Nephron progenitor cell (in vitro differentiated cells): ENCODE results near the gene CACNA1A.

Experiments used
- DNase-seq: peaks from one replicate; pipeline ENCODE4 v3.0.0; 2021
- H3K27ac Mint-ChIP-seq: 2 replicates; pipeline ENCODE4 v1.8.0; 2021; ENCODE audit warnings: mild to moderate bottlenecking, moderate library complexity, mixed read lengths
- H3K27me3 Mint-ChIP-seq: 2 replicates; pipeline ENCODE4 v1.8.0; 2021; ENCODE audit warnings: mild to moderate bottlenecking, low read depth, mixed read lengths; ENCODE audit not compliant: poor library complexity
- H3K36me3 Mint-ChIP-seq: 2 replicates; pipeline ENCODE4 v1.8.0; 2021; ENCODE audit warnings: low read depth, mixed read lengths
- H3K4me1 Mint-ChIP-seq: 2 replicates; pipeline ENCODE4 v1.8.0; 2021; ENCODE audit warnings: mixed read lengths
- H3K4me3 Mint-ChIP-seq: 2 replicates; pipeline ENCODE4 v1.8.0; 2021; ENCODE audit warnings: mild to moderate bottlenecking, moderate library complexity, mixed read lengths
- H3K9me3 Mint-ChIP-seq: 2 replicates; pipeline ENCODE4 v1.8.0; 2021; ENCODE audit warnings: mild to moderate bottlenecking, moderate library complexity, mixed read lengths
- TF ChIP-seq, protein P1 (sequence below): fragments of 200-600 bp; sonication (generic); IDR thresholded peaks from 2 replicates; pipeline ENCODE4 v1.5.0; 2021; ENCODE audit warnings: antibody characterized with exemption

CACNA1A gene

DNA sequence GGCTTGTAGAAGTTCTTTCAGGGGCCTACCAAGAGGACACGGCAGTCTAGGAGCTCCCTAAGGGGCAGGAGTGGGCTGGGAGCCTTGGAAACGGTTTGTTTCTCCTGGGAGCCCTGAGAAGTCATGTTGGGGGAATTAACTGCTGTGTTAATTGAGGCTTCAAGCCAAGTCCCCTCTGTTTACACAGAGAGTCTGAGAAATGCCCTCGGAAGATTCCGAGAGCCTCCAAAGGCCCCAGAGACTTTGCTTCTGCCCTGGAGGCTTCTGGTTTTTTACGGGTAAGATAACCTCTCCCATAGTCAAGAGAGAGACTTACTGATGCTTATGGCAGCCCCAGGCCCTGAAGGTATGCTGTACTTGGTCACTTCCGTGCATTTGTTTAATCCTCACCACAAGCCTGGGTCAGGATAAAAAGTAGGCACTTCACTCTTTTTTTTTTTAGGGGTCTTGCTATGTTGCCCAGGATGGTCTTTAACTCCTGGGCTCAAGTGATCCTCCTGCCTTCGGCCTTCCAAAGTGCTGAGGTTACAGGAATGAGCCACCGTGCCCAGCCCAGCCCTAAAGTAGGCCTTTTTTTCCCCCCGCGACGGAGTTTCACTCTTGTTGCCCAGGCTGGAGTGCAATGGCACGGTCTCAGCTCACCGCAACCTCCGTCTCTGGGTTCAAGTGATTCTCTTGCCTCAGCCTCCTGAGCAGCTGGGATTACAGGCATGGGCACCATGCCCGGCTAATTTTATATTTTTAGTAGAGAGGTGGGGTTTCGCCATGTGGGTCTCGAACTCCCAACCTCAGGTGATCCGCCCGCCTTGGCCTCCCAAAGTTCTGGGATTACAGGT lies 340.9 kb downstream of the CACNA1A start:
- DNase-seq = no peak
- H3K36me3 Mint-ChIP-seq = no peaks in the 10 kb centered on the region
- no peaks in the 10 kb centered on the region for H3K9me3 Mint-ChIP-seq
- peak overlapping the region; percentile 99 for H3K27ac Mint-ChIP-seq
- H3K27me3 Mint-ChIP-seq = peaks cover 5% of the 10 kb centered on the region
- H3K4me3 Mint-ChIP-seq = no peak overlapping the region
- TF ChIP-seq, protein P1, sequence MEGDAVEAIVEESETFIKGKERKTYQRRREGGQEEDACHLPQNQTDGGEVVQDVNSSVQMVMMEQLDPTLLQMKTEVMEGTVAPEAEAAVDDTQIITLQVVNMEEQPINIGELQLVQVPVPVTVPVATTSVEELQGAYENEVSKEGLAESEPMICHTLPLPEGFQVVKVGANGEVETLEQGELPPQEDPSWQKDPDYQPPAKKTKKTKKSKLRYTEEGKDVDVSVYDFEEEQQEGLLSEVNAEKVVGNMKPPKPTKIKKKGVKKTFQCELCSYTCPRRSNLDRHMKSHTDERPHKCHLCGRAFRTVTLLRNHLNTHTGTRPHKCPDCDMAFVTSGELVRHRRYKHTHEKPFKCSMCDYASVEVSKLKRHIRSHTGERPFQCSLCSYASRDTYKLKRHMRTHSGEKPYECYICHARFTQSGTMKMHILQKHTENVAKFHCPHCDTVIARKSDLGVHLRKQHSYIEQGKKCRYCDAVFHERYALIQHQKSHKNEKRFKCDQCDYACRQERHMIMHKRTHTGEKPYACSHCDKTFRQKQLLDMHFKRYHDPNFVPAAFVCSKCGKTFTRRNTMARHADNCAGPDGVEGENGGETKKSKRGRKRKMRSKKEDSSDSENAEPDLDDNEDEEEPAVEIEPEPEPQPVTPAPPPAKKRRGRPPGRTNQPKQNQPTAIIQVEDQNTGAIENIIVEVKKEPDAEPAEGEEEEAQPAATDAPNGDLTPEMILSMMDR = no peak
- peaks cover 68% of the 10 kb centered on the region for H3K4me1 Mint-ChIP-seq

DNA sequence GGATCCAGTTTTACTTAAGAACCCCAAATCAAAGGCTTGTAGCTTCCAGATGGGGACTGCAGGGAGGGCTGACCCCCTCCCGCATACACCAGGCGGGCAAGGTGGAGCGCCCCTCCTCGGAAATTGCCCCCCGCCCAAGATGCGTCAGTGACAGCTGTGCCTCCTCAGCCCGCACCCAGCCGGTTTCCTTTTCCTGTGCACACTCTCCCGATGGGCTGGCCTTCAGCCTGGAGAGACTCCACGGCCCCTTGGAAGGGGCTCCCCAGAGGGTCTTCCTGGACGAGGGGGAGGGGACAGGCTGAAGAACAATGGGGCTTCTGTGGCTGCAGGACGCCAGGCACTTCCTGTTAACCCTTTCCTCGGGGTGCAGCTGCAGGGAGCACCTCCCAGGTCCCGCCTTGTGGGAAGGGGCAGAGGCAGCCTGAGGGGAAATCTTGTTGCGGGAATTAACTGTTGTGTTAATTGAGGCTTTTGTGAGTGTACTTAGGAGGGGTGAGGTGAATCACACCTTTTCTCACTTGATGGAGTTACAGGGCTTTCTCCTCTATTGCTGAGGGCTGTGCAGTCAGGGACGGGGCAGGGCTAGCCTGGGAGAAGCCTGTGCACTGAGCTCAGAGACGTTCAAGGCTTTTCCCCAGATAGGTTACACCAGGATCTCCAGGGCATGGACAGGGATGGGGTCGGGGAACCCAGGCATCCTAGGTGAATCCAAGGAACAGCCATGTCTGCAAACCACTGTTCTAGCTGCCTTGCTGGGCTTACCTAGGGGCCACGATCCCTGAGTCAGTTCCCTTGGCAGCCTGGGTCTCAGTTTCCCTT lies 341.7 kb downstream of the CACNA1A start:
- Mint-ChIP-seq H3K27me3 (peaks cover 5% of the 10 kb centered on the region), H3K9me3 (no peaks in the 10 kb centered on the region), H3K4me3 (peak overlapping the region; percentile 74), H3K36me3 (no peaks in the 10 kb centered on the region), H3K27ac (peak overlapping the region; percentile 99), H3K4me1 (peaks cover 66% of the 10 kb centered on the region)
- peak; percentile 82 for DNase-seq
- TF ChIP-seq, protein P1 = no peak

DNA sequence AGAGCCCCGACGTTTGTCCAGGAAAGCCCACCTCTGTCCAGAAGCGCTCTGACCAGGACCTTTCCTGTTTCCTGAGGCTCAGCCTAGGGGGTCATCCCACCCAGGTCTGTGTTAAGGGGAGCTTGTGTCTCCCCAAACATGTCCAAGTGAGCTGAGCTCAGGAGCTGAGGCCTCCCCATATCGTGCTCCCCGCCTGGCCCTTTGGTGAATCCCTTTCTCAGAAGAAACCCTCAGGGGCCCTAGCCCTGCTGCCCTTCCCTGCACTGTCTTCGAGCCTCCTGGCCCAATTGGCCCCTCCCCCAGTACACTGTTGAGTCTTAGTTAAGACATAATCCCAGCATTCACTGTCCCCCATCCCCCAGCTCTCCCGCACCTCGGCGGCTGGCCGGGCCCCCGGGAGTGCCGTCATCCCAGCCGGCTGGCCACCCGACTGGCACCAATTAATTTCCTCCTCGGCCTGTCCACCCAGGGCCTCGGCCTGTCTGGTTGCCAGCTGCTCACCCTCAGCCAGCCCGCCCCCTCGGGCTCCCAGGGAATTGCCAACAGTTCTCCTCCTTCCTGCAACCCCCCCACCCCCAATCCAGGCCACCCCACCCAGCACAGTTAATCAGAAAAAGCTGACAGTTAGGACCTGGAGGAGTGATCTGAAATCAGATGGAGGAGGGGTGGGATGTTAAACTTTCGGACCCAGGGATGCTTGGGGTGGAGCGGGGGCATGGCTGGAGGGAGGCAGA lies 342.5 kb downstream of the CACNA1A start:
- Mint-ChIP-seq H3K9me3 (no peaks in the 10 kb centered on the region), H3K27ac (peak overlapping the region; percentile 99), H3K27me3 (peaks cover 5% of the 10 kb centered on the region), H3K4me3 (peak overlapping the region; percentile 74), H3K4me1 (peaks cover 58% of the 10 kb centered on the region), H3K36me3 (no peaks in the 10 kb centered on the region)
- DNase-seq = peak; percentile 82
- TF ChIP-seq, protein P1 = no peak

DNA sequence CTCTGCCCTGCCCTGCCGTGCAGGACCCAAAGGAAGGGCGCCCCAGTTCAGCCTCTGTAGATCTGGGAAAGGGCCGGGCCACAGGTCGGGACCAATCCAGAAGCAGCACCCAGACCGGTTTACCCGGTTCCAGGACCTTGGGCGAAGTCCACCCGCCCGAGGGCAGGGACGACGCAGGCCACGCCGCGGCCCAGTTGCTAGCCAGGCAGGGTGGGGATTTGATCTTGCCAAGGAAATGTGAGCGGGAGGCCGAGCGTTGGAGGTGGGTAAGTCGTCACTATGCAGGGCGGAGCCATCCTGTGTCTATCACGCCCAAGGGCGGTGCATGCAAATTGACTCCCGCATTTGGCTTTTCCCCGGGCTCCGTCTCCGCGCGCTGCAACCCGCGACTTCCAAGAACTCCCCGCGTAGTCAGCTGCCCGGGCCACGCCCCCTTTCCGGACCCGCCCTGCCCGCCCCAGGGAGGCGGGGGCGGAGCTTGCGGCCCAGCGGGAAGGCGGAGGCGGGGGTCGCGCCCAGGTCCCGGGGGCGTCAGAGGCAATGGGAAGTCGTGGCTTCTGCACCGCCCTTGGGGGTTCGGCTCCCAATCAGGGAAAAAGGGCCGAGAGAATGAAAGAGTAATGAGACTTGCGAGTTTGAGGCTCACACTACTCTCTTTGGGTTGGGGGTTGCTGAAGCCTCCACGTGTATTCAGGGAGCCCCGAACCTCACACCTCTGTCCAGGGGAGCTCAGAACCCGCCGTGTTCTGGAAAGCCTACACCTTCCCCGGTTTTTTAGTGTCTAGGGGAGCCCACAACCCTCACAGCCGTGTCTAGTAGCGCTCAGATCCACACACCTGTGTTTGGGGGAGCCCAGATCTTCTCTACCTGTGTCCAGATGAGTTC lies 343.3 kb downstream of the CACNA1A start:
- peak; percentile 95 for DNase-seq
- TF ChIP-seq, protein P1 = no peak
- no peaks in the 10 kb centered on the region for H3K9me3 Mint-ChIP-seq
- H3K4me3 Mint-ChIP-seq = peak overlapping the region; percentile 74
- peaks cover 64% of the 10 kb centered on the region for H3K4me1 Mint-ChIP-seq
- H3K27ac Mint-ChIP-seq = peak overlapping the region; percentile 98
- H3K27me3 Mint-ChIP-seq = peaks cover 5% of the 10 kb centered on the region
- H3K36me3 Mint-ChIP-seq = no peaks in the 10 kb centered on the region

GRCh38 chr19:13160557-13160956 lies 345.7 kb downstream of the CACNA1A start:
- H3K27ac Mint-ChIP-seq = peak overlapping the region; percentile 42
- no peak for DNase-seq
- no peaks in the 10 kb centered on the region for H3K9me3 Mint-ChIP-seq
- TF ChIP-seq, protein P1 = no peak
- H3K36me3 Mint-ChIP-seq = no peaks in the 10 kb centered on the region
- H3K4me1 Mint-ChIP-seq = peaks cover 60% of the 10 kb centered on the region
- no peak overlapping the region for H3K4me3 Mint-ChIP-seq
- no peaks in the 10 kb centered on the region for H3K27me3 Mint-ChIP-seq
